GM12878 (cell line): ENCODE results near the gene TFDP1. TPM values are rescaled to one million over a fixed set of nuclear protein-coding genes. Genes with fewer than 3 reads are reported as not detected.

Source experiments
- ATAC-seq: fragments of 200-7000 bp; cut with Tn5 transposase; 3 replicates; pipeline ENCODE4 v1.9.1; 2020; ENCODE audit warnings: mild to moderate bottlenecking, moderate library complexity
- BruUV-seq: library from RNA; stranded (reverse); fragments of 400-500 nt; replicated peaks from 2 replicates; lab custom pipeline; 2021; lab: Mats Ljungman, UMichigan
- CTCF ChIA-PET: fragments of 300-600 bp; sonication (Branson Sonifier 250); formaldehyde crosslinking; extraction: SDS; loops from one replicate; lab custom pipeline; 2021; ENCODE audit warnings: inconsistent platforms; lab: Yijun Ruan, JAX
- POLR2A ChIA-PET: fragments of 350-600 bp; formaldehyde crosslinking; extraction: SDS; loops from one replicate; lab custom pipeline; 2021; ENCODE audit warnings: inconsistent platforms; lab: Charles Lee
- RAD21 ChIA-PET: fragments of 300-600 bp; sonication (Branson Sonifier 250); formaldehyde crosslinking; loops from one replicate; lab custom pipeline; 2023; ENCODE audit warnings: antibody characterized with exemption; ENCODE audit not compliant: unreplicated experiment; lab: Charles Lee
- SMC1A ChIA-PET: fragments of 300-600 bp; sonication (Branson Sonifier 250); formaldehyde crosslinking; loops from one replicate; lab custom pipeline; 2023; ENCODE audit not compliant: unreplicated experiment, uncharacterized antibody; lab: Charles Lee
- DNase-seq: peaks from one replicate; pipeline ENCODE4 v3.0.0-alpha.2; 2011; ENCODE audit warnings: low read depth, low spot score
- FAIRE-seq: peaks from 3 replicates; lab custom pipeline; 2011; peaks lifted over from hg19 to GRCh38; lab: Jason Lieb, UNC
- H2AFZ ChIP-seq: 2 replicates; pipeline ENCODE4 v1.6.0; 2011; ENCODE audit warnings: low read depth, low read length, control low read depth; ENCODE audit not compliant: control insufficient read depth
- H3K27ac ChIP-seq: 2 replicates; pipeline ENCODE4 v1.5.1; 2011; ENCODE audit warnings: control low read depth; ENCODE audit not compliant: control insufficient read depth, insufficient read depth
- H3K27me3 ChIP-seq, 2 experiments: replicated peaks in 1 of 2; 2 replicates each; pipeline versions ENCODE4 v1.6.0 to v1.6.1; 2011; ENCODE audit warnings: low read length in 1 of 2; ENCODE audit not compliant: control insufficient read depth in 2 of 2, insufficient read depth in 2 of 2
- H3K36me3 ChIP-seq, 2 experiments: 2 replicates each; pipeline ENCODE4 v1.5.1; 2011; ENCODE audit warnings: low read length in 1 of 2; ENCODE audit not compliant: control insufficient read depth in 2 of 2, insufficient read depth in 2 of 2
- H3K4me1 ChIP-seq: 2 replicates; pipeline ENCODE4 v1.6.1; 2011; ENCODE audit warnings: mild to moderate bottlenecking, low read length, moderate library complexity, mixed read lengths; ENCODE audit not compliant: control insufficient read depth, insufficient read depth
- H3K4me2 ChIP-seq: 2 replicates; pipeline ENCODE4 v1.6.0; 2011; ENCODE audit warnings: control low read depth; ENCODE audit not compliant: control insufficient read depth, insufficient read depth
- H3K4me3 ChIP-seq: fragments of 200-600 bp; sonication (generic); 2 replicates; pipeline ENCODE4 v1.5.1; 2016
- H3K79me2 ChIP-seq: 2 replicates; pipeline ENCODE4 v1.6.0; 2011; ENCODE audit warnings: low read length; ENCODE audit not compliant: control insufficient read depth, insufficient read depth
- H3K9ac ChIP-seq: 2 replicates; pipeline ENCODE4 v1.8.0; 2011; ENCODE audit warnings: low read length, control low read depth, mixed read lengths; ENCODE audit not compliant: control insufficient read depth, insufficient read depth
- H3K9me3 ChIP-seq: replicated peaks from 3 replicates; pipeline ENCODE4 v1.5.1; 2011; ENCODE audit warnings: mild to moderate bottlenecking, low read length; ENCODE audit not compliant: control insufficient read depth, insufficient read depth
- H4K20me1 ChIP-seq: 2 replicates; pipeline ENCODE4 v1.6.0; 2011; ENCODE audit not compliant: control insufficient read depth, insufficient read depth
- BRCA1 ChIP-seq: IDR thresholded peaks from 2 replicates; pipeline ENCODE4 v1.6.1; 2011; ENCODE audit warnings: low read depth, low read length, improper control_type of control experiment
- CHD1 ChIP-seq: IDR thresholded peaks from 2 replicates; pipeline ENCODE4 v1.6.1; 2012; ENCODE audit warnings: low read depth, low read length, improper control_type of control experiment
- E2F4 ChIP-seq: IDR thresholded peaks from 2 replicates; pipeline ENCODE4 v1.6.1; 2012; ENCODE audit warnings: low read depth, low read length, improper control_type of control experiment
- ETV6 ChIP-seq, 2 experiments: fragments of 450-650 bp in 1 of 2; IDR thresholded peaks in 1 of 2; conservative IDR thresholded peaks in 1 of 2; 2 replicates each; pipeline ENCODE4 v1.6.1; 2014; ENCODE audit warnings: antibody characterized with exemption in 1 of 2, borderline replicate concordance in 1 of 2, low read depth in 1 of 2, mild to moderate bottlenecking in 1 of 2, moderate library complexity in 1 of 2
- HCFC1 ChIP-seq: fragments of 150-350 bp; IDR thresholded peaks from 2 replicates; pipeline ENCODE4 v1.6.1; 2014; ENCODE audit warnings: low read length
- IKZF1 ChIP-seq: fragments of 450-650 bp; conservative IDR thresholded peaks from 2 replicates; pipeline ENCODE4 v1.6.1; 2017; ENCODE audit warnings: antibody characterized with exemption, mild to moderate bottlenecking
- MAX ChIP-seq: IDR thresholded peaks from 2 replicates; pipeline ENCODE4 v1.6.1; 2012; ENCODE audit warnings: low read depth, low read length, improper control_type of control experiment
- MEF2A ChIP-seq: IDR thresholded peaks from 2 replicates; pipeline ENCODE4 v1.6.1; 2011; ENCODE audit warnings: low read depth, mild to moderate bottlenecking, low read length, moderate library complexity; ENCODE audit not compliant: insufficient read depth
- MLLT1 ChIP-seq: fragments of 450-650 bp; IDR thresholded peaks from 2 replicates; pipeline ENCODE4 v1.6.1; 2016; ENCODE audit warnings: mild to moderate bottlenecking
- RBBP5 ChIP-seq: fragments of 200-600 bp; sonication (generic); conservative IDR thresholded peaks from 2 replicates; pipeline ENCODE4 v1.6.1; 2016
- SIN3A ChIP-seq: IDR thresholded peaks from 2 replicates; pipeline ENCODE4 v1.6.1; 2012; ENCODE audit warnings: low read depth, low read length, improper control_type of control experiment
- SMAD1 ChIP-seq: fragments of 450-650 bp; IDR thresholded peaks from 2 replicates; pipeline ENCODE4 v1.6.1; 2018; ENCODE audit warnings: mild to moderate bottlenecking, low read depth; ENCODE audit not compliant: partially characterized antibody
- SPI1 ChIP-seq: IDR thresholded peaks from 2 replicates; pipeline ENCODE4 v1.6.1; 2011; ENCODE audit warnings: low read depth, mild to moderate bottlenecking, low read length, moderate library complexity, borderline replicate concordance; ENCODE audit not compliant: insufficient read depth
- SRF ChIP-seq, 2 experiments: IDR thresholded peaks; 2 replicates each; pipeline ENCODE4 v1.6.1; 2011; ENCODE audit warnings: low read depth in 2 of 2, low read length in 2 of 2, mild to moderate bottlenecking in 1 of 2, moderate library complexity in 1 of 2
- TCF12 ChIP-seq: IDR thresholded peaks from 2 replicates; pipeline ENCODE4 v1.6.1; 2011; ENCODE audit warnings: low read depth, mild to moderate bottlenecking, low read length
- USF2 ChIP-seq: IDR thresholded peaks from 2 replicates; pipeline ENCODE4 v1.6.1; 2011; ENCODE audit warnings: low read depth, low read length, improper control_type of control experiment, borderline replicate concordance
- ZBTB33 ChIP-seq: fragments of 450-650 bp; IDR thresholded peaks from 2 replicates; pipeline ENCODE4 v1.6.1; 2017; ENCODE audit warnings: mild to moderate bottlenecking
- ZNF622 ChIP-seq: fragments of 450-650 bp; IDR thresholded peaks from 2 replicates; pipeline ENCODE4 v1.6.1; 2017; ENCODE audit warnings: mild to moderate bottlenecking, inconsistent platforms
- ZSCAN29 ChIP-seq: fragments of 450-650 bp; IDR thresholded peaks from 2 replicates; pipeline ENCODE4 v1.6.1; 2017; ENCODE audit warnings: mild to moderate bottlenecking, moderate library complexity
- WGBS: methylation state at CpG from one replicate; pipeline ENCODE4 v1.1.6; 2016; ENCODE audit warnings: low lambda C conversion rate; ENCODE audit not compliant: insufficient replicate concordance, insufficient coverage; ENCODE audit errors: missing lambda C conversion rate; 5-methylcytosine and 5-hydroxymethylcytosine counted together
- in situ Hi-C: fragments of 300-500 bp; cut with MboI; formaldehyde crosslinking; loops from 9 replicates; pipeline ENCODE4 v1.14.3; 2018; ENCODE audit warnings: mixed read lengths
- intact Hi-C: fragments of 100-400 bp; cut with micrococcal nuclease; formaldehyde crosslinking; loops from one replicate; pipeline ENCODE4 v1.14.2; 2022; ENCODE audit not compliant: unreplicated experiment
- polyA plus RNA-seq, 11 experiments: library from polyadenylated mRNA; depleted of rRNA in 4 of 11; unstranded in 6 of 11; stranded (reverse) in 5 of 11; fragments of >200 nt; fragmentation: Nextera tagmentation in 4 of 11; fragmentation: Illumina TruSeq in 1 of 11; extraction: Ambion mirVana in 4 of 11; extraction: Trizol in 1 of 11; gene quantifications; 1 replicate in 1 of 11; 2 replicates in 10 of 11; pipeline versions ENCODE4 v1.2.1 to v1.2.3, GENCODE V29; 2011 to 2016; ENCODE audit warnings: inconsistent platforms in 2 of 11, missing spikeins in 2 of 11, low read depth in 1 of 11
- total RNA-seq, 4 experiments: library from RNA; depleted of rRNA in 3 of 4; stranded (reverse); fragments of >200 nt in 3 of 4; fragmentation: Illumina TruSeq in 1 of 4; extraction: Trizol in 1 of 4; gene quantifications; 2 replicates each; pipeline versions ENCODE4 v1.2.1 to v1.2.3, GENCODE V29; 2013 to 2021

TFDP1 gene
- total and polyA plus RNA-seq, 10 of the 15 experiments (the other 5 are each of a cell fraction or from before 2014, with no cell fraction given): 37.7 to 254 (median 119) TPM

- BruUV-seq: no TSS peak
- DNase-seq (no peak), FAIRE-seq (no peak), ATAC-seq (no peak)
- no peaks in the 10 kb centered on the region for H3K27me3 ChIP-seq
- CTCF ChIA-PET: no interaction called here
- intact Hi-C loops: no loop called here
- H3K4me1 ChIP-seq: no peaks in the 10 kb centered on the region
- in situ Hi-C loops: no loop called here
- TF ChIP-seq ZNF622: no peak
- TF ChIP-seq ZBTB33: no peak
- TF ChIP-seq E2F4: no peak
- TF ChIP-seq ZSCAN29: no peak
- TF ChIP-seq CHD1: no peak
- TF ChIP-seq HCFC1: no peak
- no peak for TF ChIP-seq BRCA1
- TF ChIP-seq MEF2A: no peak
- no peak for TF ChIP-seq SRF (IDR thresholded peaks at IDR 0.05; ENCODE audit: low read depth in 2 of 2, low read length in 2 of 2)
- no peak for TF ChIP-seq MLLT1
- no peak for TF ChIP-seq TCF12
- TF ChIP-seq SIN3A: no peak
- no peak for TF ChIP-seq SPI1
- no peak for TF ChIP-seq SMAD1
- TF ChIP-seq IKZF1: no peak
- TF ChIP-seq ETV6 (conservative IDR thresholded peaks at IDR 0.05 in 1 of 2, IDR thresholded peaks at IDR 0.05 in 1 of 2; ENCODE audit: borderline replicate concordance in 1 of 2, low read depth in 1 of 2): no peak
- TF ChIP-seq RBBP5: no peak
- no peak for TF ChIP-seq MAX
- no peak for TF ChIP-seq USF2
- 92% methylated on average over 19 of the region's 19 CpGs for WGBS
- no peak overlapping the region for H3K27ac ChIP-seq
- H4K20me1 ChIP-seq: no peaks in the 10 kb centered on the region
- POLR2A ChIA-PET: no interaction called here
- H3K36me3 ChIP-seq: peaks cover 2 to 6% of the 10 kb centered on the region in 2 experiments; a peak in 3 of 4 replicates
- H3K4me3 ChIP-seq: no peak overlapping the region
- H2AFZ ChIP-seq: no peak overlapping the region
- H3K9me3 ChIP-seq: no peaks in the 10 kb centered on the region
- H3K9ac ChIP-seq: no peak overlapping the region
- SMC1A ChIA-PET: no interaction called here
- no peaks in the 10 kb centered on the region for H3K79me2 ChIP-seq
- H3K4me2 ChIP-seq: no peak overlapping the region
- RAD21 ChIA-PET: no interaction called here
These were observed 37.8 kb upstream of the TFDP1 start for GRCh38 chr13:113546571-113547237.
